Transverse colon (tissue), 3 donors: Measurements from ENCODE around the gene C16orf86.

Experiments
- CTCF ChIP-seq, 5 experiments: fragments of 200-600 bp in 3 of 5; fragments of 450-650 bp in 2 of 5; sonication (generic) in 3 of 5; IDR thresholded peaks; 1 replicate in 2 of 5; 2 replicates in 3 of 5; pipeline ENCODE4 v1.5.1; 2016 to 2017; ENCODE audit warnings: antibody characterized with exemption in 5 of 5, inconsistent platforms in 3 of 5, mild to moderate bottlenecking in 2 of 5, moderate library complexity in 1 of 5
- EP300 ChIP-seq: sonication (generic); formaldehyde crosslinking; IDR thresholded peaks from one replicate; pipeline ENCODE4 v1.6.1; 2017; ENCODE audit warnings: antibody characterized with exemption, low read depth
- POLR2A ChIP-seq: fragments of 450-650 bp; IDR thresholded peaks from one replicate; pipeline ENCODE4 v1.6.1; 2016; ENCODE audit warnings: antibody characterized with exemption, mild to moderate bottlenecking, moderate library complexity

DNA sequence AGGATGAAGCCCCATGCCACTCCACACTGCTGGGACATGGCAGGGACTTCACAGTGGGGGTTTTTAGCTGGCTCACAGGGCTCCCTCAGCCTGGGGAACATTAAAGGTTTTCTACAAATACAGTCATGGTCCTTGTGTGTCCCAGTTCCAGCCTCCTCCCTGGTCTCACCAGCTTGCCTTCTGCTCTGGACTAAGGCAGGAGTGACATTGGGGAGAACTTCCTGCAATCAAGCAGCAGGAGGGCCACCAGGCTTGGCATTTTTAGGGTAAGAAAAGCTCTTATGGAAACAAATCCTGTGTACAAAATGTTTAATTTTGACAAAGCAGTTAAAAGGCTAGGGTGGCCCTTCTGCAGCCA is 4.0 kb upstream of the C16orf86 start:
- no peak for TF ChIP-seq CTCF (IDR thresholded peaks at IDR 0.05)
- TF ChIP-seq POLR2A: no peak
- TF ChIP-seq EP300: no peak
